ES-I3 (cell line): ENCODE measurements around the gene MTA2.

Experiments
- H3K36me3 ChIP-seq: 2 replicates; pipeline ENCODE4 v1.6.1; 2013; ENCODE audit warnings: mild to moderate bottlenecking, low read length, control low read depth, moderate library complexity; ENCODE audit not compliant: insufficient read depth
- H3K4me1 ChIP-seq: 2 replicates; pipeline ENCODE4 v1.6.1; 2013; ENCODE audit warnings: mild to moderate bottlenecking, control low read depth, low read length; ENCODE audit not compliant: insufficient read depth
- H3K9ac ChIP-seq: 2 replicates; pipeline ENCODE4 v1.6.1; 2013; ENCODE audit warnings: low read depth, mild to moderate bottlenecking, low read length, moderate library complexity
- H3K9me3 ChIP-seq: 2 replicates; pipeline ENCODE4 v1.6.1; 2013; ENCODE audit warnings: mild to moderate bottlenecking, low read length, moderate library complexity; ENCODE audit not compliant: control insufficient read depth, insufficient read depth

The MTA2 gene

GRCh38 chr11:62605902-62606301 lies 4.2 kb upstream of the MTA2 start:
- Histone ChIP-seq H3K4me1 (peaks cover 11% of the 10 kb centered on the region; the same call in 1 of the 2 replicates), H3K36me3 (no peaks in the 10 kb centered on the region), H3K9ac (no peak overlapping the region), H3K9me3 (no peaks in the 10 kb centered on the region)

GRCh38 chr11:62605467-62605866 lies 3.8 kb upstream of the MTA2 start:
- Histone ChIP-seq H3K9ac (no peak overlapping the region), H3K36me3 (no peaks in the 10 kb centered on the region), H3K9me3 (no peaks in the 10 kb centered on the region), H3K4me1 (peaks cover 11% of the 10 kb centered on the region; the same call in 1 of the 2 replicates)

- H3K9ac ChIP-seq: no peak overlapping the region
- H3K9me3 ChIP-seq: no peaks in the 10 kb centered on the region
- peaks cover 17% of the 10 kb centered on the region for H3K4me1 ChIP-seq
- H3K36me3 ChIP-seq: no peaks in the 10 kb centered on the region
These were observed 2.9 kb upstream of the MTA2 start for GRCh38 chr11:62604460-62605120.

GRCh38 chr11:62603776-62604299 lies 2.2 kb upstream of the MTA2 start:
- no peaks in the 10 kb centered on the region for H3K36me3 ChIP-seq
- no peaks in the 10 kb centered on the region for H3K9me3 ChIP-seq
- H3K9ac ChIP-seq: no peak overlapping the region
- H3K4me1 ChIP-seq: peaks cover 20% of the 10 kb centered on the region

- Histone ChIP-seq H3K9ac (peak overlapping the region; percentile 96), H3K4me1 (peaks cover 23% of the 10 kb centered on the region), H3K9me3 (no peaks in the 10 kb centered on the region), H3K36me3 (peaks cover 8% of the 10 kb centered on the region; the same call in 1 of the 2 replicates)
These were observed 1.4 kb upstream of the MTA2 start for GRCh38 chr11:62603072-62603408.

GRCh38 chr11:62602141-62603071 lies 741 bp upstream of the MTA2 start:
- peak overlapping the region; percentile 96 for H3K9ac ChIP-seq
- H3K9me3 ChIP-seq: no peaks in the 10 kb centered on the region
- H3K4me1 ChIP-seq: peaks cover 20% of the 10 kb centered on the region
- H3K36me3 ChIP-seq: peaks cover 14% of the 10 kb centered on the region; the same call in 1 of the 2 replicates

- H3K36me3 ChIP-seq: peaks cover 16% of the 10 kb centered on the region; the same call in 1 of the 2 replicates
- no peaks in the 10 kb centered on the region for H3K9me3 ChIP-seq
- H3K9ac ChIP-seq: peak overlapping the region; percentile 96
- peaks cover 18% of the 10 kb centered on the region for H3K4me1 ChIP-seq
These were observed 618 bp downstream of the MTA2 start for GRCh38 chr11:62601122-62601371.

GRCh38 chr11:62600367-62601121 lies 1.1 kb downstream of the MTA2 start:
- H3K36me3 ChIP-seq: peaks cover 16% of the 10 kb centered on the region; the same call in 1 of the 2 replicates
- H3K4me1 ChIP-seq: peaks cover 18% of the 10 kb centered on the region
- H3K9ac ChIP-seq: peak overlapping the region; percentile 96
- no peaks in the 10 kb centered on the region for H3K9me3 ChIP-seq

- H3K4me1 ChIP-seq: peaks cover 16% of the 10 kb centered on the region
- H3K9ac ChIP-seq: peak overlapping the region; percentile 96
- no peaks in the 10 kb centered on the region for H3K9me3 ChIP-seq
- H3K36me3 ChIP-seq: peaks cover 21% of the 10 kb centered on the region; the same call in 1 of the 2 replicates
These were observed 1.8 kb downstream of the MTA2 start for GRCh38 chr11:62599901-62600300.

GRCh38 chr11:62599069-62599696 lies 2.5 kb downstream of the MTA2 start:
- peak overlapping the region; percentile 96; the same call in 1 of the 2 replicates for H3K9ac ChIP-seq
- H3K36me3 ChIP-seq: peaks cover 23% of the 10 kb centered on the region; the same call in 1 of the 2 replicates
- peaks cover 11% of the 10 kb centered on the region for H3K4me1 ChIP-seq
- H3K9me3 ChIP-seq: no peaks in the 10 kb centered on the region

- peaks cover 16% of the 10 kb centered on the region for H3K4me1 ChIP-seq
- H3K9me3 ChIP-seq: no peaks in the 10 kb centered on the region
- peaks cover 23% of the 10 kb centered on the region; the same call in 1 of the 2 replicates for H3K36me3 ChIP-seq
- H3K9ac ChIP-seq: no peak overlapping the region
These were observed 6.5 kb downstream of the MTA2 start for GRCh38 chr11:62595124-62595523.

GRCh38 chr11:62593434-62594044 lies 8.1 kb downstream of the MTA2 start:
- peaks cover 20% of the 10 kb centered on the region; the same call in 1 of the 2 replicates for H3K36me3 ChIP-seq
- H3K4me1 ChIP-seq: 0 out of 2 replicates have a peak, but pooled peaks cover 5% of the 10 kb centered on the region
- H3K9ac ChIP-seq: no peak overlapping the region
- no peaks in the 10 kb centered on the region for H3K9me3 ChIP-seq

- Histone ChIP-seq H3K9ac (no peak overlapping the region), H3K4me1 (0 out of 2 replicates have a peak, but pooled peaks cover 5% of the 10 kb centered on the region), H3K9me3 (no peaks in the 10 kb centered on the region), H3K36me3 (peaks cover 15% of the 10 kb centered on the region; the same call in 1 of the 2 replicates)
These were observed 8.7 kb downstream of the MTA2 start for GRCh38 chr11:62592989-62593421.
